Skeletal muscle tissue (tissue), 4 donors: ENCODE results near the gene SDCBP2. TPM values are rescaled to one million over a fixed set of nuclear protein-coding genes. Genes with fewer than 3 reads are reported as not detected.

Experiments used
- H3K27ac ChIP-seq: one replicate; pipeline ENCODE4 v1.7.0; 2013; ENCODE audit warnings: mild to moderate bottlenecking, low read depth, low read length, inconsistent platforms
- H3K27me3 ChIP-seq, 3 donors: one replicate each; pipeline ENCODE4 v1.7.0; 2013; ENCODE audit warnings: low read length in 3 of 3; ENCODE audit not compliant: control insufficient read depth in 3 of 3, insufficient read depth in 3 of 3
- H3K36me3 ChIP-seq, 3 donors: one replicate each; pipeline ENCODE4 v1.7.0; 2013; ENCODE audit warnings: low read length in 3 of 3; ENCODE audit not compliant: control insufficient read depth in 3 of 3, insufficient read depth in 3 of 3
- H3K4me1 ChIP-seq, 3 donors: one replicate each; pipeline ENCODE4 v1.7.0; 2013; ENCODE audit warnings: low read length in 3 of 3, mild to moderate bottlenecking in 3 of 3; ENCODE audit not compliant: control insufficient read depth in 3 of 3, insufficient read depth in 3 of 3
- H3K4me3 ChIP-seq, 3 donors: one replicate each; pipeline ENCODE4 v1.7.0; 2013; ENCODE audit warnings: low read length in 3 of 3
- H3K9ac ChIP-seq, 3 donors: one replicate each; pipeline ENCODE4 v1.7.0; 2013; ENCODE audit warnings: low read length in 3 of 3, mild to moderate bottlenecking in 3 of 3, moderate library complexity in 2 of 3, low read depth in 1 of 3
- H3K9me3 ChIP-seq, 3 donors: one replicate each; pipeline ENCODE4 v1.7.0; 2013; ENCODE audit warnings: low read length in 3 of 3; ENCODE audit not compliant: control insufficient read depth in 3 of 3
- total RNA-seq: library from RNA; depleted of rRNA; stranded (reverse); fragments of >200 nt; gene quantifications from one replicate; pipeline ENCODE4 v1.2.3, GENCODE V29; 2014
- donor health status: Osteomylitis.

Gene SDCBP2
- total RNA-seq, 1 donor from 2014 or later, result 1.6 TPM

GRCh38 chr20:1315804-1316203, 13.1 kb downstream of the SDCBP2 start:
- Histone ChIP-seq H3K36me3 (no peaks in the 10 kb centered on the region), H3K9ac (no peak overlapping the region), H3K4me3 (no peak overlapping the region), H3K4me1 (peaks cover 0 to 7% (median 6%) of the 10 kb centered on the region in 3 donors), H3K9me3 (no peaks in the 10 kb centered on the region), H3K27ac (no peak overlapping the region), H3K27me3 (no peaks in the 10 kb centered on the region)

- Histone ChIP-seq H3K9ac (peak overlapping the region in 1 of 3 donors; percentile 50), H3K27ac (no peak overlapping the region), H3K4me1 (peaks cover 0 to 7% (median 6%) of the 10 kb centered on the region in 3 donors), H3K4me3 (peak overlapping the region; percentile 20 to 35 (median 30)), H3K9me3 (no peaks in the 10 kb centered on the region), H3K36me3 (peaks cover 0 to 2% (median 0%) of the 10 kb centered on the region in 3 donors), H3K27me3 (no peaks in the 10 kb centered on the region)
Observed at GRCh38 chr20:1313236-1313964, 15.5 kb downstream of the SDCBP2 start.

DNA sequence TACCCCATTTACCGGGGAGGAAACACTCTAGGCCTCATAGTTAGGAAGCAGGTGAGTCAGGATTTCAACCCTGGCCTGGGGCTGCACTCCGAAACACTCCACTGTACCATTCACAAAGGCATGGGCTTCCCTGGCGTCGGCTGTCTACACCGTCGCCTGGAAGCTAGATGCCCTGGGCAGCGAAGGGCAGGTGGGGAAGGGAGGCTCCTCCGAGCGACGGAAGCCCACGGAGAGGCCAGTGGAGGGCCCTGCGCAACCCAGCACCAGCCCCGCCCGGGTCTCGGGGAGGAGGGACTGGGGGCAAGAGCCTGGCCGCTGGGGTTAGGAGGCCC, 16.1 kb downstream of the SDCBP2 start:
- Histone ChIP-seq H3K9me3 (no peaks in the 10 kb centered on the region), H3K36me3 (peaks cover 0 to 2% (median 0%) of the 10 kb centered on the region in 3 donors), H3K4me3 (no peak overlapping the region), H3K9ac (peak overlapping the region in 1 of 3 donors; percentile 50), H3K27me3 (no peaks in the 10 kb centered on the region), H3K27ac (no peak overlapping the region), H3K4me1 (peaks cover 0 to 7% (median 6%) of the 10 kb centered on the region in 3 donors)

- no peaks in the 10 kb centered on the region for H3K27me3 ChIP-seq
- no peak overlapping the region for H3K27ac ChIP-seq
- peaks cover 0 to 2% (median 0%) of the 10 kb centered on the region in 3 donors for H3K36me3 ChIP-seq
- H3K9ac ChIP-seq, result no peak overlapping the region
- peaks cover 0 to 7% (median 6%) of the 10 kb centered on the region in 3 donors for H3K4me1 ChIP-seq
- H3K4me3 ChIP-seq, result no peak overlapping the region
- no peaks in the 10 kb centered on the region for H3K9me3 ChIP-seq
Observed at GRCh38 chr20:1312308-1312707, 16.6 kb downstream of the SDCBP2 start.

- no peaks in the 10 kb centered on the region for H3K9me3 ChIP-seq
Observed at GRCh38 chr20:1310506-1311190, 18.3 kb downstream of the SDCBP2 start.

DNA sequence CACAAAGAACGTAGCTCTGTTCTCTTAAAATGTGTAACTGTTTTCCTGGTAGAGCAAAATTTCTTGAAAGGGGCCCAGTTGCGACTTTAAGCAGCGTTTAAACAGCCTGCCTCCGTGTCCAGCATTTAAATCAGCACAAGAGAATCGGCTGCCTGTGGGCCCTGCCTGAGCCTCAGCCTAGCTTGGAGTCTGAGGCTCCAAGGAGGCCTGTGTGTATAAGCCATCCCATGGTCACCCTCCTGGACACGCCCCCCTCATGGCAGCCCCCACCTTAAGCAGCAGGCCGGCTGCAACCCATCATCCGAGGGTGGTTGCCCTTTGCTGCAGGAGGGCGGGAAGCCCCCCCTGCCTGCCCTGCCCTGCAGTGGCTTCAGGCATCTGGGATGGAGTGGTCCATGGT, 18.9 kb downstream of the SDCBP2 start:
- H3K4me3 ChIP-seq, result no peak overlapping the region

More at GRCh38 chr20:1310506-1311190, 18.3 kb downstream of the SDCBP2 start:
- Histone ChIP-seq H3K4me1 (peaks cover 0 to 7% (median 6%) of the 10 kb centered on the region in 3 donors), H3K27ac (no peak overlapping the region), H3K4me3 (no peak overlapping the region), H3K9ac (no peak overlapping the region), H3K27me3 (no peaks in the 10 kb centered on the region), H3K36me3 (peaks cover 0 to 2% (median 0%) of the 10 kb centered on the region in 3 donors)

GRCh38 chr20:1309439-1309847, 19.5 kb downstream of the SDCBP2 start:
- H3K4me3 ChIP-seq, result no peak overlapping the region
- no peak overlapping the region for H3K9ac ChIP-seq

More for the DNA sequence above, 18.9 kb downstream of the SDCBP2 start:
- Histone ChIP-seq H3K9ac (no peak overlapping the region), H3K9me3 (no peaks in the 10 kb centered on the region), H3K27me3 (no peaks in the 10 kb centered on the region), H3K4me1 (peaks cover 0 to 7% (median 6%) of the 10 kb centered on the region in 3 donors), H3K36me3 (peaks cover 0 to 7% (median 2%) of the 10 kb centered on the region in 3 donors), H3K27ac (no peak overlapping the region)

GRCh38 chr20:1308702-1309095, 20.2 kb downstream of the SDCBP2 start:
- H3K9ac ChIP-seq, result no peak overlapping the region
- H3K27ac ChIP-seq, result no peak overlapping the region
- no peak overlapping the region for H3K4me3 ChIP-seq
- H3K4me1 ChIP-seq, result peaks cover 0 to 6% (median 3%) of the 10 kb centered on the region in 3 donors
- no peaks in the 10 kb centered on the region for H3K27me3 ChIP-seq
- peaks cover 0 to 11% (median 3%) of the 10 kb centered on the region in 3 donors for H3K36me3 ChIP-seq
- no peaks in the 10 kb centered on the region for H3K9me3 ChIP-seq

More at GRCh38 chr20:1309439-1309847, 19.5 kb downstream of the SDCBP2 start:
- peaks cover 0 to 11% (median 3%) of the 10 kb centered on the region in 3 donors for H3K36me3 ChIP-seq
- H3K9me3 ChIP-seq, result no peaks in the 10 kb centered on the region
- no peak overlapping the region for H3K27ac ChIP-seq
- peaks cover 0 to 7% (median 6%) of the 10 kb centered on the region in 3 donors for H3K4me1 ChIP-seq
- no peaks in the 10 kb centered on the region for H3K27me3 ChIP-seq

GRCh38 chr20:1308067-1308701, 20.8 kb downstream of the SDCBP2 start:
- H3K9me3 ChIP-seq, result no peaks in the 10 kb centered on the region
- H3K4me1 ChIP-seq, result peaks cover 0 to under 1% (median under 1%) of the 10 kb centered on the region in 3 donors
- H3K36me3 ChIP-seq, result peaks cover 0 to 11% (median 3%) of the 10 kb centered on the region in 3 donors

More at GRCh38 chr20:1308067-1308701, 20.8 kb downstream of the SDCBP2 start:
- Histone ChIP-seq H3K9ac (no peak overlapping the region), H3K27ac (no peak overlapping the region), H3K4me3 (no peak overlapping the region), H3K27me3 (no peaks in the 10 kb centered on the region)
